CD14-positive monocyte (primary cell): ENCODE data around the gene TLR9. TPM values are rescaled to one million over a fixed set of nuclear protein-coding genes. Genes with fewer than 3 reads are reported as not detected.

Experiments used
- DNase-seq, 3 donors: peaks; one replicate each; pipeline ENCODE4 v3.0.0-alpha.2; 2011 to 2022
- H2AFZ ChIP-seq: 2 replicates; pipeline ENCODE4 v1.6.0; 2012; ENCODE audit warnings: mild to moderate bottlenecking, low read depth, low read length, inconsistent platforms; ENCODE audit not compliant: insufficient read depth, poor library complexity, severe bottlenecking
- H3K27ac ChIP-seq, 2 donors: 1 replicate in 1 of 2; 2 replicates in 1 of 2; pipeline ENCODE4 v1.5.1; 2012 to 2013; ENCODE audit warnings: low read length in 2 of 2, control low read depth in 1 of 2, inconsistent platforms in 1 of 2, low read depth in 1 of 2, mild to moderate bottlenecking in 1 of 2
- H3K27me3 ChIP-seq, 2 donors: one replicate each; pipeline versions ENCODE4 v1.6.0 to v1.6.1; 2011 to 2013; ENCODE audit warnings: low read length in 2 of 2; ENCODE audit not compliant: control insufficient read depth in 2 of 2, insufficient read depth in 2 of 2
- H3K36me3 ChIP-seq, 2 donors: replicated peaks in 1 of 2; 1 replicate in 1 of 2; 2 replicates in 1 of 2; pipeline versions ENCODE4 v1.5.1 to v1.6.1; 2012 to 2013; ENCODE audit warnings: low read length in 2 of 2, control low read depth in 1 of 2, inconsistent platforms in 1 of 2, mild to moderate bottlenecking in 1 of 2; ENCODE audit not compliant: insufficient read depth in 2 of 2, control insufficient read depth in 1 of 2
- H3K4me1 ChIP-seq, 2 donors: 1 replicate in 1 of 2; 2 replicates in 1 of 2; pipeline versions ENCODE4 v1.5.1 to v1.6.1; 2012 to 2013; ENCODE audit warnings: low read length in 2 of 2, control low read depth in 1 of 2, inconsistent platforms in 1 of 2, mild to moderate bottlenecking in 1 of 2, moderate library complexity in 1 of 2; ENCODE audit not compliant: insufficient read depth in 2 of 2, control insufficient read depth in 1 of 2
- H3K4me2 ChIP-seq: replicated peaks from 2 replicates; pipeline ENCODE3; 2012; ENCODE audit warnings: low read length, moderate library complexity, mild to moderate bottlenecking; ENCODE audit not compliant: poor library complexity, severe bottlenecking; ENCODE audit errors: extremely low read depth
- H3K4me3 ChIP-seq, 3 experiments: fragments of 200-600 bp in 1 of 3; sonication (generic) in 1 of 3; replicated peaks in 1 of 3; 1 replicate in 2 of 3; 2 replicates in 1 of 3; pipeline ENCODE4 v1.5.1; 2011 to 2013; ENCODE audit warnings: low read length in 3 of 3, mild to moderate bottlenecking in 3 of 3, control low read depth in 2 of 3, low read depth in 2 of 3, inconsistent platforms in 1 of 3, moderate library complexity in 1 of 3
- H3K79me2 ChIP-seq: 2 replicates; pipeline ENCODE4 v1.6.0; 2012; ENCODE audit warnings: mild to moderate bottlenecking, control low read depth, inconsistent platforms, low read length, moderate library complexity; ENCODE audit not compliant: insufficient read depth
- H3K9ac ChIP-seq: 2 replicates; pipeline ENCODE4 v1.6.0; 2017; ENCODE audit warnings: low read length, mild to moderate bottlenecking; ENCODE audit not compliant: insufficient read depth, poor library complexity, severe bottlenecking
- H3K9me3 ChIP-seq, 2 donors: replicated peaks in 1 of 2; 1 replicate in 1 of 2; 2 replicates in 1 of 2; pipeline versions ENCODE4 v1.5.1 to v1.6.1; 2012 to 2013; ENCODE audit warnings: low read length in 2 of 2, control low read depth in 1 of 2; ENCODE audit not compliant: control insufficient read depth in 1 of 2, insufficient read depth in 1 of 2
- H4K20me1 ChIP-seq: 2 replicates; pipeline ENCODE4 v1.6.0; 2012; ENCODE audit warnings: mild to moderate bottlenecking, low read length, control low read depth, moderate library complexity; ENCODE audit not compliant: insufficient read depth
- H3K27ac Mint-ChIP-seq, 7 donors: one replicate each; pipeline ENCODE4 v1.8.0; 2020; ENCODE audit warnings: mild to moderate bottlenecking in 7 of 7, mixed read lengths in 7 of 7, moderate library complexity in 6 of 7, inconsistent platforms in 2 of 7
- H3K27me3 Mint-ChIP-seq, 3 donors: one replicate each; pipeline ENCODE4 v1.8.0; 2021 to 2022; ENCODE audit warnings: low read depth in 3 of 3, mild to moderate bottlenecking in 3 of 3, mixed read lengths in 3 of 3, moderate library complexity in 3 of 3, inconsistent platforms in 1 of 3
- H3K36me3 Mint-ChIP-seq, 2 donors: one replicate each; pipeline ENCODE4 v1.8.0; 2020; ENCODE audit warnings: mixed read lengths in 2 of 2, inconsistent platforms in 1 of 2, mild to moderate bottlenecking in 1 of 2
- H3K4me1 Mint-ChIP-seq: one replicate; pipeline ENCODE4 v1.8.0; 2020; ENCODE audit warnings: mild to moderate bottlenecking, mixed read lengths
- H3K4me3 Mint-ChIP-seq, 2 donors: one replicate each; pipeline ENCODE4 v1.8.0; 2020; ENCODE audit warnings: mild to moderate bottlenecking in 2 of 2, mixed read lengths in 2 of 2, moderate library complexity in 1 of 2
- H3K9me3 Mint-ChIP-seq, 7 donors: one replicate each; pipeline ENCODE4 v1.8.0; 2020 to 2022; ENCODE audit warnings: mixed read lengths in 7 of 7, mild to moderate bottlenecking in 6 of 7, moderate library complexity in 6 of 7, inconsistent platforms in 2 of 7
- CTCF ChIP-seq: fragments of 200-600 bp; IDR thresholded peaks from one replicate; pipeline ENCODE4 v1.8.0; 2022; ENCODE audit warnings: antibody characterized with exemption, mild to moderate bottlenecking
- WGBS: methylation state at CpG from one replicate; pipeline ENCODE4 v1.1.5; 2013; ENCODE audit warnings: missing lambda C conversion rate; ENCODE audit not compliant: insufficient coverage; 5-methylcytosine and 5-hydroxymethylcytosine counted together
- intact Hi-C, 2 donors: fragments of 100-400 bp; cut with micrococcal nuclease; formaldehyde crosslinking; loops; one replicate each; pipeline versions ENCODE4 v1.15.0 to v1.15.1; 2023
- polyA plus RNA-seq, 3 donors: library from polyadenylated mRNA; depleted of rRNA in 1 of 3; unstranded in 2 of 3; stranded (reverse) in 1 of 3; fragments of 300-500 nt in 2 of 3; fragments of >200 nt in 1 of 3; fragmentation: Illumina TruSeq in 2 of 3; gene quantifications; 1 replicate in 2 of 3; 2 replicates in 1 of 3; pipeline ENCODE4 v1.2.3, GENCODE V29; 2012 to 2021
- small RNA-seq: library from RNA; depleted of rRNA; stranded (forward); fragments of <200 nt; gene quantifications from one replicate; pipeline ENCODE3, GENCODE V24; 2012; ENCODE audit warnings: low read depth; ENCODE audit not compliant: insufficient read length

Gene TLR9
- polyA plus RNA-seq, 3 donors = 0.91 TPM; not detected in 2

DNA sequence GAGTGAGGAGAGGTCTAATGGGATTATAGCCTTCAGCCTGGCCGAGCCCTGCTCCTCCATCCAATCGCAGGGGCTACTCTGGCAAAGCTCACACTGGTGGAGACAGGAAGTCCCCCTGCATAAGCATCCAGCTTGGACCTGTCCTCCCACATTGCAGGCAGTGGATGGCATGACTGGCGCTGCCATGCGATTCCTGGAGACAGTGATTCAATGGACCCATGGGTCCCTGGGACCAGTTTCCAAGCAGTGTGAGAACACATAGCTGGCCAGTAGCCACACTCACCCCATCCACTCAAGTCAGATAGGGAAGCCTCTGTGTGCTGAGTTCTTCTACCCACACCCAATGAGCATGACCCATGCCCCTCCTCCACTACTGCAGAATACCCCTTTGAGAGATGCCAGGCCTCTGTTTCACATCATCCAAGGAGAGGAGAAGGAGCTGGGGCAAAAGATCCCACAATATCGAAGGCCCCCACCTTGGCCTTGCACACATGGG, 53.1 kb downstream of the TLR9 start:
- Mint-ChIP-seq H3K4me1 (peaks cover 22% of the 10 kb centered on the region), H3K27ac (no peak overlapping the region), H3K36me3 (peaks cover 3 to 7% of the 10 kb centered on the region in 2 donors), H3K4me3 (no peak overlapping the region), H3K27me3 (peaks cover 0 to 4% (median 2%) of the 10 kb centered on the region in 3 donors), H3K9me3 (peaks cover 0 to 2% (median 0%) of the 10 kb centered on the region in 7 donors)
- H3K4me3 ChIP-seq = no peak overlapping the region
- peaks cover 17 to 18% of the 10 kb centered on the region in 2 donors for H3K4me1 ChIP-seq
- TF ChIP-seq CTCF = no peak
- no peaks in the 10 kb centered on the region for H3K9me3 ChIP-seq
- no peaks in the 10 kb centered on the region for H3K36me3 ChIP-seq
- no peak overlapping the region for H3K27ac ChIP-seq
- H3K27me3 ChIP-seq = no peaks in the 10 kb centered on the region
- no peaks in the 10 kb centered on the region for H3K79me2 ChIP-seq
- WGBS = 100% methylated on average over 4 of the region's 5 CpGs
- intact Hi-C loops = no loop called here
- no peak overlapping the region for H3K4me2 ChIP-seq
- DNase-seq = no peak
- H3K9ac ChIP-seq = no peak overlapping the region
- no peaks in the 10 kb centered on the region for H4K20me1 ChIP-seq
- H2AFZ ChIP-seq = no peak overlapping the region

GRCh38 chr3:52171514-52172261, 53.8 kb downstream of the TLR9 start:
- H3K4me3 ChIP-seq = no peak overlapping the region
- Mint-ChIP-seq H3K4me3 (no peak overlapping the region), H3K4me1 (peaks cover 22% of the 10 kb centered on the region), H3K9me3 (peaks cover 0 to 2% (median 0%) of the 10 kb centered on the region in 7 donors), H3K27me3 (peaks cover 0 to 4% (median 2%) of the 10 kb centered on the region in 3 donors), H3K27ac (peak overlapping the region in 1 of 7 donors; percentile 83), H3K36me3 (peaks cover 3 to 7% of the 10 kb centered on the region in 2 donors)
- intact Hi-C loops = no loop called here
- H3K9me3 ChIP-seq = no peaks in the 10 kb centered on the region
- no peaks in the 10 kb centered on the region for H3K36me3 ChIP-seq
- peak in 1 of 3 donors; percentile 44 for DNase-seq
- no peak overlapping the region for H3K27ac ChIP-seq
- no peaks in the 10 kb centered on the region for H4K20me1 ChIP-seq
- H3K9ac ChIP-seq = no peak overlapping the region
- no peaks in the 10 kb centered on the region for H3K27me3 ChIP-seq
- WGBS = 89% methylated on average over 3 of the region's 3 CpGs
- H3K4me1 ChIP-seq = peaks cover 17 to 18% of the 10 kb centered on the region in 2 donors
- H2AFZ ChIP-seq = no peak overlapping the region
- H3K79me2 ChIP-seq = no peaks in the 10 kb centered on the region
- no peak overlapping the region for H3K4me2 ChIP-seq
- TF ChIP-seq CTCF = no peak

Small RNA genes lying within 50 kb of the gene (small RNA-seq; reads per million reads assigned to genes)
- 500 reads per million, percentile 98 among the genes with 10 or more reads in this experiment for gene MIRLET7G

Other genes with a start within 250 kb of the TLR9 start
- 10 to 100 TPM; 13.3 to 18.0 (median 14.5) TPM for gene ACY1, start 242.1 kb downstream of the TLR9 start, polyA plus RNA-seq
- 1,000 to 10,000 TPM in 1 of 3 donors, 100 to 1,000 TPM in 2; 753 to 2,360 (median 856) TPM for gene RPL29, start 229.8 kb downstream of the TLR9 start, polyA plus RNA-seq
- 10 to 100 TPM in 1 of 3 donors, 1 to 10 TPM in 2; 2.8 to 36.8 (median 3.9) TPM for gene DUSP7, start 169.1 kb downstream of the TLR9 start, polyA plus RNA-seq
- 1 to 10 TPM; 1.2 to 2.0 (median 1.5) TPM for gene POC1A, start 71.2 kb downstream of the TLR9 start, polyA plus RNA-seq
- 10 to 100 TPM; 20.9 to 84.7 (median 38.7) TPM for gene ALAS1, start 27.5 kb downstream of the TLR9 start, polyA plus RNA-seq
- 100 to 1,000 TPM; 141 to 199 (median 176) TPM for gene TWF2, start 13.5 kb upstream of the TLR9 start, polyA plus RNA-seq
- gene PPM1M, start 20.1 kb upstream of the TLR9 start, polyA plus RNA-seq = 100 to 1,000 TPM in 2 of 3 donors, 10 to 100 TPM in 1; 92.8 to 144 (median 120) TPM
- 10 to 100 TPM; 27.3 to 33.4 (median 32.3) TPM for gene WDR82, start 53.0 kb upstream of the TLR9 start, polyA plus RNA-seq
- 10 to 100 TPM in 1 of 3 donors, 1 to 10 TPM in 2; 8.3 to 37.5 (median 8.4) TPM for gene GLYCTK, start 62.2 kb upstream of the TLR9 start, polyA plus RNA-seq
- 10 to 100 TPM in 1 of 3 donors, under 1 TPM in 2; 0.15 to 47.0 (median 0.25) TPM for gene DNAH1, start 90.7 kb upstream of the TLR9 start, polyA plus RNA-seq
- gene BAP1, start 184.4 kb upstream of the TLR9 start, polyA plus RNA-seq = 10 to 100 TPM; 11.2 to 73.9 (median 12.9) TPM
- gene PHF7, start 185.0 kb upstream of the TLR9 start, polyA plus RNA-seq = 10 to 100 TPM in 1 of 3 donors, 1 to 10 TPM in 2; 3.3 to 11.4 (median 6.2) TPM
- under 1 TPM in 1 of 3 donors, not detected in 2; 0.03 TPM for gene SEMA3G, start 219.5 kb upstream of the TLR9 start, polyA plus RNA-seq
- not detected for gene TNNC1, start 228.4 kb upstream of the TLR9 start, polyA plus RNA-seq
- 100 to 1,000 TPM in 1 of 3 donors, 10 to 100 TPM in 1, 1 to 10 TPM in 1; 9.7 to 106 (median 13.1) TPM for gene NISCH, start 230.0 kb upstream of the TLR9 start, polyA plus RNA-seq